CD14-positive monocyte (primary cell): Measurements from ENCODE around the gene RBFOX2. TPM values are rescaled to one million over a fixed set of nuclear protein-coding genes. Genes with fewer than 3 reads are reported as not detected.

Source experiments
- DNase-seq, 3 donors: peaks; one replicate each; pipeline ENCODE4 v3.0.0-alpha.2; 2011 to 2022
- H2AFZ ChIP-seq: 2 replicates; pipeline ENCODE4 v1.6.0; 2012; ENCODE audit warnings: mild to moderate bottlenecking, low read depth, low read length, inconsistent platforms; ENCODE audit not compliant: insufficient read depth, poor library complexity, severe bottlenecking
- H3K27ac ChIP-seq, 2 donors: 1 replicate in 1 of 2; 2 replicates in 1 of 2; pipeline ENCODE4 v1.5.1; 2012 to 2013; ENCODE audit warnings: low read length in 2 of 2, control low read depth in 1 of 2, inconsistent platforms in 1 of 2, low read depth in 1 of 2, mild to moderate bottlenecking in 1 of 2
- H3K27me3 ChIP-seq, 2 donors: one replicate each; pipeline versions ENCODE4 v1.6.0 to v1.6.1; 2011 to 2013; ENCODE audit warnings: low read length in 2 of 2; ENCODE audit not compliant: control insufficient read depth in 2 of 2, insufficient read depth in 2 of 2
- H3K36me3 ChIP-seq, 2 donors: replicated peaks in 1 of 2; 1 replicate in 1 of 2; 2 replicates in 1 of 2; pipeline versions ENCODE4 v1.5.1 to v1.6.1; 2012 to 2013; ENCODE audit warnings: low read length in 2 of 2, control low read depth in 1 of 2, inconsistent platforms in 1 of 2, mild to moderate bottlenecking in 1 of 2; ENCODE audit not compliant: insufficient read depth in 2 of 2, control insufficient read depth in 1 of 2
- H3K4me1 ChIP-seq, 2 donors: 1 replicate in 1 of 2; 2 replicates in 1 of 2; pipeline versions ENCODE4 v1.5.1 to v1.6.1; 2012 to 2013; ENCODE audit warnings: low read length in 2 of 2, control low read depth in 1 of 2, inconsistent platforms in 1 of 2, mild to moderate bottlenecking in 1 of 2, moderate library complexity in 1 of 2; ENCODE audit not compliant: insufficient read depth in 2 of 2, control insufficient read depth in 1 of 2
- H3K4me2 ChIP-seq: replicated peaks from 2 replicates; pipeline ENCODE3; 2012; ENCODE audit warnings: low read length, moderate library complexity, mild to moderate bottlenecking; ENCODE audit not compliant: poor library complexity, severe bottlenecking; ENCODE audit errors: extremely low read depth
- H3K4me3 ChIP-seq, 3 experiments: fragments of 200-600 bp in 1 of 3; sonication (generic) in 1 of 3; replicated peaks in 1 of 3; 1 replicate in 2 of 3; 2 replicates in 1 of 3; pipeline ENCODE4 v1.5.1; 2011 to 2013; ENCODE audit warnings: low read length in 3 of 3, mild to moderate bottlenecking in 3 of 3, control low read depth in 2 of 3, low read depth in 2 of 3, inconsistent platforms in 1 of 3, moderate library complexity in 1 of 3
- H3K79me2 ChIP-seq: 2 replicates; pipeline ENCODE4 v1.6.0; 2012; ENCODE audit warnings: mild to moderate bottlenecking, control low read depth, inconsistent platforms, low read length, moderate library complexity; ENCODE audit not compliant: insufficient read depth
- H3K9ac ChIP-seq: 2 replicates; pipeline ENCODE4 v1.6.0; 2017; ENCODE audit warnings: low read length, mild to moderate bottlenecking; ENCODE audit not compliant: insufficient read depth, poor library complexity, severe bottlenecking
- H3K9me3 ChIP-seq, 2 donors: replicated peaks in 1 of 2; 1 replicate in 1 of 2; 2 replicates in 1 of 2; pipeline versions ENCODE4 v1.5.1 to v1.6.1; 2012 to 2013; ENCODE audit warnings: low read length in 2 of 2, control low read depth in 1 of 2; ENCODE audit not compliant: control insufficient read depth in 1 of 2, insufficient read depth in 1 of 2
- H4K20me1 ChIP-seq: 2 replicates; pipeline ENCODE4 v1.6.0; 2012; ENCODE audit warnings: mild to moderate bottlenecking, low read length, control low read depth, moderate library complexity; ENCODE audit not compliant: insufficient read depth
- H3K27ac Mint-ChIP-seq, 7 donors: one replicate each; pipeline ENCODE4 v1.8.0; 2020; ENCODE audit warnings: mild to moderate bottlenecking in 7 of 7, mixed read lengths in 7 of 7, moderate library complexity in 6 of 7, inconsistent platforms in 2 of 7
- H3K27me3 Mint-ChIP-seq, 3 donors: one replicate each; pipeline ENCODE4 v1.8.0; 2021 to 2022; ENCODE audit warnings: low read depth in 3 of 3, mild to moderate bottlenecking in 3 of 3, mixed read lengths in 3 of 3, moderate library complexity in 3 of 3, inconsistent platforms in 1 of 3
- H3K36me3 Mint-ChIP-seq, 2 donors: one replicate each; pipeline ENCODE4 v1.8.0; 2020; ENCODE audit warnings: mixed read lengths in 2 of 2, inconsistent platforms in 1 of 2, mild to moderate bottlenecking in 1 of 2
- H3K4me1 Mint-ChIP-seq: one replicate; pipeline ENCODE4 v1.8.0; 2020; ENCODE audit warnings: mild to moderate bottlenecking, mixed read lengths
- H3K4me3 Mint-ChIP-seq, 2 donors: one replicate each; pipeline ENCODE4 v1.8.0; 2020; ENCODE audit warnings: mild to moderate bottlenecking in 2 of 2, mixed read lengths in 2 of 2, moderate library complexity in 1 of 2
- H3K9me3 Mint-ChIP-seq, 7 donors: one replicate each; pipeline ENCODE4 v1.8.0; 2020 to 2022; ENCODE audit warnings: mixed read lengths in 7 of 7, mild to moderate bottlenecking in 6 of 7, moderate library complexity in 6 of 7, inconsistent platforms in 2 of 7
- WGBS: methylation state at CpG from one replicate; pipeline ENCODE4 v1.1.5; 2013; ENCODE audit warnings: missing lambda C conversion rate; ENCODE audit not compliant: insufficient coverage; 5-methylcytosine and 5-hydroxymethylcytosine counted together
- intact Hi-C, 2 donors: fragments of 100-400 bp; cut with micrococcal nuclease; formaldehyde crosslinking; loops; one replicate each; pipeline versions ENCODE4 v1.15.0 to v1.15.1; 2023
- polyA plus RNA-seq, 3 donors: library from polyadenylated mRNA; depleted of rRNA in 1 of 3; unstranded in 2 of 3; stranded (reverse) in 1 of 3; fragments of 300-500 nt in 2 of 3; fragments of >200 nt in 1 of 3; fragmentation: Illumina TruSeq in 2 of 3; gene quantifications; 1 replicate in 2 of 3; 2 replicates in 1 of 3; pipeline ENCODE4 v1.2.3, GENCODE V29; 2012 to 2021
- TF ChIP-seq, protein P1 (sequence below): fragments of 200-600 bp; IDR thresholded peaks from one replicate; pipeline ENCODE4 v1.8.0; 2022; ENCODE audit warnings: antibody characterized with exemption, mild to moderate bottlenecking

RBFOX2 gene
- polyA plus RNA-seq, 3 donors = not detected

DNA sequence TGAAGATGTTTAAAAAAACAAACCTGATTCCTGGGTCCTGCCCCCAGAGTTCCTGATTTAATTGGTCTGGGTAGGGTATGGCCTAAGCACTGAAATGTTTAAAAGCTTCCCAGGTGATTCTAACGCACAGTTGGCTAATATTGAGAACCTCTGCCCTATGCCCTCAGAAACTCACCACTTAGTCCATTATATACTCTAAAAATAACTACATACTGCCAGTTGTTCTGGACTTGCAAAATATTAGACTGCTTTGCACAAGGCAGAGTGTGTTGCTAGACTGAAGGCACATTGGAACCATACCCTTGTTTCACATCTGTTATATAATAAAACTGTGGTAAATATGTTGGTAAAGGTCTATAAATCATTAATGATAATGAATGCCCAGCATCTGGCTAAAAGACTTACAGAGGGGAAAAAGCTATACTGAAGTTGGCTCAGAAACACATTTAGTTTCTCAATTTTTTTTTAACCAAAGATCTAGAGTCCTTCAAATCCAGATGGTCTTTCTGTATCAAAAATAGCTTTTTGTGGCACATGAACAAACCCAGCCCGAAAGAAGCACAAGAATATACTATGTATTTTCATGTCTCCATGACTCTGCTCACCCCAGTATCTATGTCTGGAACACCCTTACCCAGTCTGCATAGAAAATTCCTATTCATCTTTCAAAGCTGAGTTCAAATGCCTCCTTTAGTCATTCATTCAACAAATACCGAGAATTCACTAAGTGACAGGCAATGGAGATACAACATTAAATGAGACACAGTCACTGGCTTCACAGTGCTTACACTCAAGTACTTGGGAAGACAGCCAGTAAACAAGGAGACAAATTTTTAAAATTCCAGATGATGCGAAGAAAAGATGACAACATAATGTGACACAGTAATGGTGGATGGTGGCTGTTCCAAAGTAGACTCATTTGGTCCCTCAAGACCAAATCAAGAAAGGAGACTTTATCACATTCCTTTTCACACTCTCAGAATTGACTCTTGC lies 44.1 kb downstream of the RBFOX2 start:
- 90% methylated on average over 1 of the region's 4 CpGs for WGBS
- no peak overlapping the region for H2AFZ ChIP-seq
- no peak overlapping the region for H3K27ac ChIP-seq
- no peak for DNase-seq
- Mint-ChIP-seq H3K9me3 (peaks cover 0 to 2% (median 0%) of the 10 kb centered on the region in 7 donors), H3K4me1 (peaks cover 4% of the 10 kb centered on the region), H3K27ac (no peak overlapping the region), H3K36me3 (no peaks in the 10 kb centered on the region), H3K27me3 (peaks cover 12 to 26% (median 17%) of the 10 kb centered on the region in 3 donors), H3K4me3 (no peak overlapping the region)
- intact Hi-C loops = no loop called here
- peaks cover 12 to 33% of the 10 kb centered on the region in 2 donors for H3K27me3 ChIP-seq
- no peak overlapping the region for H3K9ac ChIP-seq
- no peak overlapping the region for H3K4me2 ChIP-seq
- H3K36me3 ChIP-seq = no peaks in the 10 kb centered on the region
- H4K20me1 ChIP-seq = no peaks in the 10 kb centered on the region
- no peaks in the 10 kb centered on the region for H3K79me2 ChIP-seq
- TF ChIP-seq, protein P1, sequence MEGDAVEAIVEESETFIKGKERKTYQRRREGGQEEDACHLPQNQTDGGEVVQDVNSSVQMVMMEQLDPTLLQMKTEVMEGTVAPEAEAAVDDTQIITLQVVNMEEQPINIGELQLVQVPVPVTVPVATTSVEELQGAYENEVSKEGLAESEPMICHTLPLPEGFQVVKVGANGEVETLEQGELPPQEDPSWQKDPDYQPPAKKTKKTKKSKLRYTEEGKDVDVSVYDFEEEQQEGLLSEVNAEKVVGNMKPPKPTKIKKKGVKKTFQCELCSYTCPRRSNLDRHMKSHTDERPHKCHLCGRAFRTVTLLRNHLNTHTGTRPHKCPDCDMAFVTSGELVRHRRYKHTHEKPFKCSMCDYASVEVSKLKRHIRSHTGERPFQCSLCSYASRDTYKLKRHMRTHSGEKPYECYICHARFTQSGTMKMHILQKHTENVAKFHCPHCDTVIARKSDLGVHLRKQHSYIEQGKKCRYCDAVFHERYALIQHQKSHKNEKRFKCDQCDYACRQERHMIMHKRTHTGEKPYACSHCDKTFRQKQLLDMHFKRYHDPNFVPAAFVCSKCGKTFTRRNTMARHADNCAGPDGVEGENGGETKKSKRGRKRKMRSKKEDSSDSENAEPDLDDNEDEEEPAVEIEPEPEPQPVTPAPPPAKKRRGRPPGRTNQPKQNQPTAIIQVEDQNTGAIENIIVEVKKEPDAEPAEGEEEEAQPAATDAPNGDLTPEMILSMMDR = no peak
- no peak overlapping the region for H3K4me3 ChIP-seq
- H3K9me3 ChIP-seq = no peaks in the 10 kb centered on the region
- H3K4me1 ChIP-seq = no peaks in the 10 kb centered on the region

DNA sequence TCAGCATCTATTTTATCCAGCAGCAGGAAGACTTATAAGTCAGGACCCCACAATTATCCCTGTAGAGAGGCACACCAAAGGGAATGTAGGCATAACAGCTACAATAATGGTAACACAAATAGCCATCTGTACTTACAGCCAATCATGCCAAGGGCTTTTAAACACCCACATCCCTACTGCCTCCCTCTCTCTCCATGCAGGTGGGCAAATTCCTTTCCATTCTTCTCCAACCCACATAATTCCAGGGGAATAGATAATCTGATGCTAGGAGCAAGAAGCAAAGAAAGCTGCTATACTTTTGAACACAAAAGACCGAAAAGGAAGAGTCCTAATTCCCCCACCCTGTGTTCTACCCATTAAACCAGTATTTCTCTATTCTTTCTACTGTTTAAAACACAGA lies 46.7 kb downstream of the RBFOX2 start:
- intact Hi-C loops = no loop called here
- TF ChIP-seq, protein P1 = no peak
- H3K79me2 ChIP-seq = no peaks in the 10 kb centered on the region
- Mint-ChIP-seq H3K9me3 (peaks cover 0 to 2% (median 0%) of the 10 kb centered on the region in 7 donors), H3K27ac (no peak overlapping the region), H3K4me1 (peaks cover 4% of the 10 kb centered on the region), H3K36me3 (peaks cover 0 to 2% of the 10 kb centered on the region in 2 donors), H3K4me3 (no peak overlapping the region), H3K27me3 (peaks cover 12 to 28% (median 17%) of the 10 kb centered on the region in 3 donors)
- no peak overlapping the region for H3K9ac ChIP-seq
- H3K9me3 ChIP-seq = no peaks in the 10 kb centered on the region
- no peak overlapping the region for H3K4me3 ChIP-seq
- no peaks in the 10 kb centered on the region for H3K4me1 ChIP-seq
- no peaks in the 10 kb centered on the region for H3K36me3 ChIP-seq
- peaks cover 12 to 30% of the 10 kb centered on the region in 2 donors for H3K27me3 ChIP-seq
- H4K20me1 ChIP-seq = no peaks in the 10 kb centered on the region
- H3K27ac ChIP-seq = no peak overlapping the region
- H2AFZ ChIP-seq = no peak overlapping the region
- no CpG with 5 or more reads among the region's 1 CpG for WGBS
- no peak for DNase-seq
- H3K4me2 ChIP-seq = no peak overlapping the region
